Thoracic aorta (tissue), 2 donors: Measurements from ENCODE around the gene TRPV2. TPM values are rescaled to one million over a fixed set of nuclear protein-coding genes. Genes with fewer than 3 reads are reported as not detected.
"Not testable (repeated sequence)": the region's sequence is repeated elsewhere in the genome, so short reads cannot be mapped to it uniquely, and the experiment has no call there.

Experiments used
- ATAC-seq: fragments of 150-250 bp; one replicate; pipeline ENCODE4 v1.8.0; 2017; ENCODE audit warnings: low read depth; ENCODE audit not compliant: insufficient number of reproducible peaks, low FRiP score
- DNase-seq: peaks from one replicate; pipeline ENCODE4 v3.0.0-alpha.2; 2020; ENCODE audit warnings: low spot score
- H3K27ac ChIP-seq, 2 donors: fragments of 200-600 bp; sonication (generic); 1 replicate in 1 of 2; 2 replicates in 1 of 2; pipeline ENCODE4 v1.5.1; 2016; ENCODE audit warnings: mild to moderate bottlenecking in 2 of 2, moderate library complexity in 2 of 2
- H3K27me3 ChIP-seq: fragments of 200-600 bp; sonication (generic); replicated peaks from 2 replicates; pipeline ENCODE4 v1.6.0; 2016; ENCODE audit warnings: mild to moderate bottlenecking; ENCODE audit not compliant: insufficient read depth
- H3K36me3 ChIP-seq: fragments of 200-600 bp; sonication (generic); one replicate; pipeline ENCODE4 v1.5.1; 2016
- H3K4me1 ChIP-seq, 2 donors: fragments of 200-600 bp; sonication (generic); 1 replicate in 1 of 2; 2 replicates in 1 of 2; pipeline versions ENCODE4 v1.5.1 to v1.6.0; 2016; ENCODE audit warnings: low read depth in 2 of 2, mild to moderate bottlenecking in 1 of 2; ENCODE audit not compliant: control insufficient read depth in 1 of 2
- H3K4me3 ChIP-seq: fragments of 200-600 bp; sonication (generic); 2 replicates; pipeline ENCODE4 v1.5.1; 2016; ENCODE audit warnings: mild to moderate bottlenecking
- H3K9me3 ChIP-seq: fragments of 200-600 bp; sonication (generic); 2 replicates; pipeline ENCODE4 v1.5.1; 2016
- CTCF ChIP-seq: fragments of 200-600 bp; sonication (generic); IDR thresholded peaks from one replicate; pipeline ENCODE4 v1.5.1; 2019; ENCODE audit warnings: antibody characterized with exemption
- total RNA-seq, 2 donors: library from RNA; depleted of rRNA; stranded (reverse); fragments of >200 nt; gene quantifications; one replicate each; pipeline versions ENCODE4 v1.1.0 to v1.2.3, GENCODE V29; 2016

TRPV2 gene
- total RNA-seq, 2 donors from 2014 or later, result 18.5 to 28.6 TPM

GRCh38 chr17:16383772-16384287 lies 31.5 kb upstream of the TRPV2 start:
- DNase-seq (no peak), ATAC-seq (no peak)
- no peak overlapping the region for H3K27ac ChIP-seq
- H3K36me3 ChIP-seq, result peaks cover 7% of the 10 kb centered on the region
- no peak overlapping the region for H3K4me3 ChIP-seq
- H3K27me3 ChIP-seq, result no peaks in the 10 kb centered on the region
- TF ChIP-seq CTCF, result no peak
- peaks cover 20 to 38% of the 10 kb centered on the region in 2 donors for H3K4me1 ChIP-seq
- H3K9me3 ChIP-seq, result no peaks in the 10 kb centered on the region

DNA sequence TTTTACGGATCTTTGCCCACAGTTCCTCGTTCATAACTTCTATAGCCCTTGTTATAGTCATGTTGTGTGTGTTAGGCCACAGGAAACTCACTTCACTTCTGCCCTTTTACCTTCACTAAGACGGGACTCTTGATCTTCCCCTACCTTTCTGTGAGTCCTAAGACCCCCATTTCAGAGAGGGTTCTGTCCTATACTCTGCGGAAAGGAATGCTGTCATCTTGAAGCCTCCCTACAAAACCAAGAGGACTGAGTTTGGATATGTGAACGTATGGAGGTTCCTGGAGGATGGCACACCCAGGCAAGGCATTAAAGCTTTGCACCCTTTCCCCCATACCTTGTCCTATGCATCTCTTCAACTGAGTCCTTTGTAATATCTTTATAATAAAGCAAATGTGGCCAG lies 30.8 kb upstream of the TRPV2 start:
- ATAC-seq (no peak), DNase-seq (no peak)
- Histone ChIP-seq H3K4me1 (peaks cover 20 to 38% of the 10 kb centered on the region in 2 donors), H3K27ac (no peak overlapping the region), H3K36me3 (peaks cover 7% of the 10 kb centered on the region), H3K27me3 (no peaks in the 10 kb centered on the region), H3K4me3 (no peak overlapping the region), H3K9me3 (no peaks in the 10 kb centered on the region)
- no peak for TF ChIP-seq CTCF

DNA sequence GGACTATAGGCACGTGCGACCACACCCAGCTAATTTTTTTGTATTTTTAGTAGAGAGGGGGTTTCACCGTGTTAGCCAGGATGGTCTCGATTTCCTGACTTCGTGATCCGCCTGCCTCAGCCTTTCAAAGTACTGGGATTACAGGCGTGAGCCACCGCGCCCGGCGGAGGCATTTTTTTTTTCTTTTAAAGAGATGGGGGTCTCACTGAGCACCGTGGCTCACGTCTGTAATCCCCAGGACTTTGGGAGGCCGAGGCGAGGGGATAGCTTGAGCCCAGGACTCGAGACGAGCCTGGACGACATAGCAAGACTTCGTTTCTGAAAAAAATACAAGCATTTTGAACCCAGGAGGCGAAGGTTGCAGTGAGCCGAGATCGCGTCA lies 29.3 kb upstream of the TRPV2 start:
- H3K36me3 ChIP-seq, DNase-seq, H3K9me3 ChIP-seq, H3K27ac ChIP-seq, ATAC-seq, H3K27me3 ChIP-seq: not testable (repeated sequence)
- H3K4me3 ChIP-seq, result peak overlapping the region; percentile 77
- peaks cover 20 to 38% of the 10 kb centered on the region in 2 donors for H3K4me1 ChIP-seq

GRCh38 chr17:16391451-16391850 lies 23.9 kb upstream of the TRPV2 start:
- TF ChIP-seq CTCF, result no peak
- no peak overlapping the region for H3K4me3 ChIP-seq
- ATAC-seq (no peak), DNase-seq (no peak)
- H3K4me1 ChIP-seq, result peaks cover 7 to 19% of the 10 kb centered on the region in 2 donors
- no peak overlapping the region for H3K27ac ChIP-seq
- H3K27me3 ChIP-seq, result no peaks in the 10 kb centered on the region
- H3K36me3 ChIP-seq, result no peaks in the 10 kb centered on the region
- H3K9me3 ChIP-seq, result no peaks in the 10 kb centered on the region

DNA sequence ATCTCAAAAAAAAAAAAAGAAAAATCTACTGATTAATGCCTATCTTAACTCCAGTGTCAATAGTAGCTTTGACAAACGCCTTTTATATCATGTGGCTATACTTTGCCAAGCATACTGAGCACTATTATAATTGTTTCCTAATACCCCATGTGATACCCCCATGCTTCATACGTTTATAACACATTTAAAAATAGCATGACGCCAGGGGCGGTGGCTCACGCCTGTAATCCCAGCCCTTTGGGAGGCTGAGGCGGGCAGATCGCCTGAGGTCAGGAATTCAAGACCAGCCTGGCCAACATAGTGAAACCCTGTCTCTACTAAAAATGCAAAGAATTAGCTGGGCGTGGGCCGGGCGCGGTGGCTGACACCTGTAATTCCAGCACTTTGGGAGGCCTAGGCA lies 22.9 kb upstream of the TRPV2 start:
- not testable (repeated sequence) for H3K27ac ChIP-seq, H3K4me3 ChIP-seq, ATAC-seq, H3K9me3 ChIP-seq, DNase-seq, H3K27me3 ChIP-seq, H3K36me3 ChIP-seq
- H3K4me1 ChIP-seq, result peaks cover 8 to 21% of the 10 kb centered on the region in 2 donors

DNA sequence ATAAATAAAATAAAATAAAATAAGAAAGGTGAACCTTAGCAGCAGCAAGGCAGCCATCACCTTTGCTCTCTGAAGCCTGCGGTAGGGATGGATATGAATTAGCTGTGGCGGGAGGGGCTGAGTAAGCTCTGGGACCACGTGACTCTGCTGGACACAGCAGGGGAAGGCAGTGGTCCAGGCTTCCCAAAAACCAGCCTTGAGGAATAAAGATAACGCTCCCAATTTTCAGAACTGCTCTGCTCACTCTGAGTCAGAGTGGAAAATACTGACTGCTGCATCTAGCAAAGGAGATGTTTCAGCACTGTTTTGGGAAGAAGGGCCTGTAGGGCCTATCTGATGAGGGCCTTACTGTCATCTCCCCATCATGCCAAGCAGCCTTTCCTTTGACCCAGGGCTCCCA lies 19.5 kb upstream of the TRPV2 start:
- H3K27me3 ChIP-seq, DNase-seq, H3K36me3 ChIP-seq, H3K9me3 ChIP-seq, H3K4me3 ChIP-seq: not testable (repeated sequence)
- peak; percentile 87 for ATAC-seq
- peaks cover 8 to 25% of the 10 kb centered on the region in 2 donors for H3K4me1 ChIP-seq
- H3K27ac ChIP-seq, result peak overlapping the region; percentile 80 to 95

DNA sequence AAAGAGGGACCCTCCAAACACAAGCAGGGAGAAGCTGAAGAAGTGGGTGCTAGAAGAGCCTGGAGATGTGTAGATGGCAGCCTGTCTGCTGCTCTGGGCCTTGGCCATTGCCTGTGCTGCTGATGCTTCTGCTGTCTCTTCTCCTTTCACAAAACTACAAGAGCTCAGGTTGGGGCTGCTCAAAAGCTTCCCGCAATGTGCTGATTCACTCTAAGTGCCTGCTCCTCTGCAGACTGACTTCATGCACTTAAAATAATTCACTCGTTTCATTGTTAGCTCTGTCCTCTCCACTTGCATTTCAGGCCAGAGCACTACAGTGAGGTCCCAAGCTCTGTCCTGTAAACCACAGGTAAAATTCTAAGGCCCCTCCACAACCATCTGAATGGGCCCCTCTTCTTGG lies 18.7 kb upstream of the TRPV2 start:
- not testable (repeated sequence) for H3K27me3 ChIP-seq, DNase-seq, H3K4me3 ChIP-seq, H3K36me3 ChIP-seq, H3K9me3 ChIP-seq
- peak; percentile 70 for ATAC-seq
- Histone ChIP-seq H3K27ac (peak overlapping the region; percentile 80 to 95), H3K4me1 (peaks cover 8 to 25% of the 10 kb centered on the region in 2 donors)
